GM13976 (cell line): Measurements from ENCODE around the gene HSD17B12.

Experiments
- DNase-seq: peaks from one replicate; pipeline ENCODE4 v3.0.0; 2012; ENCODE audit warnings: low spot score
- CTCF ChIP-seq: IDR thresholded peaks from 2 replicates; pipeline ENCODE4 v1.5.1; 2012; ENCODE audit warnings: borderline replicate concordance, mild to moderate bottlenecking; ENCODE audit not compliant: insufficient read depth; ENCODE audit errors: extremely low read depth, missing control alignments, control extremely low read depth
- in situ Hi-C: fragments of 300-500 bp; cut with MboI; formaldehyde crosslinking; loops from one replicate; pipeline ENCODE4 v1.12.0; 2022; ENCODE audit warnings: low sequenced_read_pairs, mixed read lengths, inconsistent platforms; ENCODE audit not compliant: unreplicated experiment

Gene HSD17B12

GRCh38 chr11:43787824-43788223 is 107.3 kb downstream of the HSD17B12 start:
- DNase-seq = no peak
- no peak for TF ChIP-seq CTCF
- in situ Hi-C loops = no loop called here

- no peak for TF ChIP-seq CTCF
- no peak for DNase-seq
- in situ Hi-C loops = no loop called here
These were observed 107.9 kb downstream of the HSD17B12 start for GRCh38 chr11:43788421-43788820.

- in situ Hi-C loops = no loop called here
These were observed 109.3 kb downstream of the HSD17B12 start for GRCh38 chr11:43789700-43790443.

GRCh38 chr11:43790444-43790794 is 109.9 kb downstream of the HSD17B12 start:
- in situ Hi-C loops = no loop called here
- TF ChIP-seq CTCF = no peak
- DNase-seq = no peak

More at GRCh38 chr11:43789700-43790443, 109.3 kb downstream of the HSD17B12 start:
- DNase-seq = no peak
- no peak for TF ChIP-seq CTCF

- in situ Hi-C loops = no loop called here
- DNase-seq = no peak
- no peak for TF ChIP-seq CTCF
These were observed 116.8 kb downstream of the HSD17B12 start for GRCh38 chr11:43797337-43797736.

GRCh38 chr11:43797866-43798265 is 117.3 kb downstream of the HSD17B12 start:
- DNase-seq = no peak
- in situ Hi-C loops = no loop called here
- no peak for TF ChIP-seq CTCF
